Hepatocyte (in vitro differentiated cells): ENCODE measurements around the gene DCAF11.

Experiments
- CTCF ChIP-seq: fragments of 200-600 bp; sonication (generic); IDR thresholded peaks from 2 replicates; pipeline ENCODE4 v1.5.1; 2016; ENCODE audit warnings: antibody characterized with exemption, mild to moderate bottlenecking; ENCODE audit not compliant: poor library complexity
- EZH2 ChIP-seq: fragments of 200-600 bp; sonication (generic); IDR thresholded peaks from 2 replicates; pipeline ENCODE4 v1.6.1; 2016; ENCODE audit warnings: antibody characterized with exemption, mild to moderate bottlenecking, borderline replicate concordance
- EZH2phosphoT487 ChIP-seq: fragments of 200-600 bp; sonication (generic); IDR thresholded peaks from one replicate; pipeline ENCODE4 v1.6.1; 2018; ENCODE audit warnings: antibody characterized with exemption, mild to moderate bottlenecking, low read depth, moderate library complexity; ENCODE audit not compliant: unreplicated experiment, severe bottlenecking

DNA sequence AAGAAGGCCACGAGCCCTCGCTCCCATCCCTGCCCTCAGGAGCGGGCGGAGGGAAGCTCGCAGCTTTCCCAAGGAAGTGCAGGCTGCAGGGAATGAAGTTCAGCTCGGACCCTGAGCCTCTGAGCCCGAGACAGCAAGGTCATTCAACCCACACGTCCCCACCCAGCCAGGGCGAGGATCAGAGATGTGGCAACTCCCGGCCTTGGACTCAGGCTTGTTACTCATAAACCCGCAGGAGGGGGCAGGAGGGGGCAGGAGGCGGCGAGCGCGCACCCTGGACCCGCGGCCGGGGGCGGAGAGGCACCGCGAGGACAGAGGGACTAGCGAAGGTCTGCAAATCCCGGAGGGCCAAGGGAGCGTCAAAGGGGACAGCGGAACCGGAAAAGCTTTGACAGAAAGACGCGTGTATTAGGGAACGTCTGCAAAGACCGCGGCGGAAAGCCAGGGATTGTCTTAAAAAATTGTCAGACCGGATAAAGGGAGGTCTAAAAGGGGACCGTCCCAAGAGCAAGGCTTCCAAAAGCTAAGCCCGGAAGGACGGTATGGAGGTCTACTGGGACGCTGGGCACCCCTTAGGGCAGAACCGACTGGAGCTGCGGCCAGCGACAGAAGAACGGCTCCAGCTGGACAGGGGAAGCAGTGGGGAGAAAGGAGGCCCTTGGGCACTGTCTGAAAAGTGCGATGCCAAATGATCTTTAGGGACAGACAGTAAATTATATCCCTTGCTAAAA, 611 bp upstream of the DCAF11 start:
- TF ChIP-seq CTCF (no peak), EZH2 (no peak), EZH2phosphoT487 (no peak)
